Dermis blood vessel endothelial cell (primary cell): Measurements from ENCODE around the gene RYR2. TPM values are rescaled to one million over a fixed set of nuclear protein-coding genes. Genes with fewer than 3 reads are reported as not detected.
"Not testable (repeated sequence)": the region's sequence is repeated elsewhere in the genome, so short reads cannot be mapped to it uniquely, and the experiment has no call there.

ENCODE experiments used
- DNase-seq: peaks from one replicate; pipeline ENCODE4 v3.0.0; 2010
- total RNA-seq: library from RNA; depleted of rRNA; stranded (reverse); fragments of >200 nt; gene quantifications from 2 replicates; pipeline ENCODE4 v1.2.3, GENCODE V29; 2014

The RYR2 gene
- total RNA-seq, 1 donor from 2014 or later: under 0.01 TPM

GRCh38 chr1:237367758-237368157 lies 325.8 kb downstream of the RYR2 start:
- DNase-seq: no peak

DNA sequence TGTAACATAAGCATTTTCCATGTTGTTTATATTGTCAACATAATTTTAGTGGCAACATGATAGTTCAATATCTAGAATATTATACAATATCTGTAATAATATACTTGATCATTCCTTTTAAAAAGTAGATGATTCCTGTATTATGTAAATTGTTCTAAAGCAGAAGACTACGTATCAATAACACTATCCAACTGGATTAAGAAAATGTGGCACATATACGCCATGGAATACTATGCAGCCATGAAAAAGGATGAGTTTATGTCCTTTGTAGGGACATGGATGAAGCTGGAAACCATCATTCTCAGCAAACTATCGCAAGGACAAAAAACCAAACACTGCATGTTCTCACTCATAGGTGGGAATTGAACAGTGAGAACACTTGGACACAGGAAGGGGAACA lies 329.5 kb downstream of the RYR2 start:
- not testable (repeated sequence) for DNase-seq

DNA sequence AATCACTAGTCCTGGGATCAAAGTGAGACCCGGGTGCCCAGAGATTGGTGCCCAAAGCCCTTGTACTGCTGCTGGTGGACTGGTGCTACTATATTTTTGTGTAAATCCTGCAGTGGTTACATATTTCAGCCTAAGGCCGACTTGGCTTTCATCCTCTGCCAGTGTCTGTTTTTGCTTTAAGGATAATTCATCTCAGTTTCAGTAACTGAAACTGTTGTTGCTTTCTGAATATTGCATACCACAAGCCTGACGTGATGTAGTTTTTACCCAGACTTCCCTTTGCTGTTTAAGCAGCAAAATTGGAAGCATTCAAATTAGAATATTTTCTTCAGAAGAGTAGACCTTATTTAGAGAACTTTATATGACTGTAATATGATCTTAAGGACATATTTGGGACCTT lies 341.8 kb downstream of the RYR2 start:
- DNase-seq: no peak

- DNase-seq: no peak
Observed at GRCh38 chr1:237384213-237384612, 342.2 kb downstream of the RYR2 start.

- DNase-seq: peak; percentile 43
Observed at GRCh38 chr1:237386362-237387143, 344.6 kb downstream of the RYR2 start.

- DNase-seq: no peak
Observed at GRCh38 chr1:237387144-237387505, 345.1 kb downstream of the RYR2 start.

DNA sequence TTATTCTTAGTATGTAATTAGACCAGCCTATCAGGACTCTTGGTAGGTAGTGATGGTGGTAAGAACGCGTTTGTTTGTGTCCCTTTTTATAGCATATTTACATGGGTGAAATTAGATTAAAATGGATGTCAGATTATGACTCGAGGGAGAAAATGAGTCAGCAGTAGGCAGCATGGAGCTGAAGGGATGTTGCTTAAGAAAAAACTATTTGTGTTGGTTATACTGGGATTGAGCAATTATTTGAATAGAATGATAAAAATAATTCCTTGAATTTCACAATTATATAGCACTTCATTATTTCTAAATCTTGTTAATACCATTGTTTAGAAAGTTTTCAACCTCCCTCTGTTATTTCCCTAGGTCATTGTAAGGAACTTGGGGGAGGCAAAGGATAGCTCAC lies 348.8 kb downstream of the RYR2 start:
- no peak for DNase-seq

GRCh38 chr1:237393632-237394031 lies 351.6 kb downstream of the RYR2 start:
- no peak for DNase-seq

GRCh38 chr1:237394281-237394680 lies 352.3 kb downstream of the RYR2 start:
- DNase-seq: no peak

DNA sequence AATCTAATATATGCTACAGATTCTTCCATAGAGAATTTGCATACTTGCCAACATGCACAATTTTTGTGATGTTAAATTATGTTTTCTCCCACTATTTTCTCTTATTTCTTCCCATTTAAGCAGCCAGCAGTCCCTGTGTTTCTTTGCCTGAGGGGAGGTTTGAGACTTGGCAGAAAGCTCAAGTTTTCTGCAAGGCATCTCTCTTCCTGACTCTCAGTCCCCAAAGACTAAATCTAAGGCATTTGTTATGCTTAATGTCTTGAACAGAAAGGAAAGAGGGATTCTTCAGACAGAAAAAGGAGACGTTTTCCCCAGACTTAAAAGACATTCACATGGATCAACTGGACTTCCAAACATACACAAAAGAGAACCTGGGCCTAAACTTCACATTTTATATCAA lies 354.4 kb downstream of the RYR2 start:
- no peak for DNase-seq

DNA sequence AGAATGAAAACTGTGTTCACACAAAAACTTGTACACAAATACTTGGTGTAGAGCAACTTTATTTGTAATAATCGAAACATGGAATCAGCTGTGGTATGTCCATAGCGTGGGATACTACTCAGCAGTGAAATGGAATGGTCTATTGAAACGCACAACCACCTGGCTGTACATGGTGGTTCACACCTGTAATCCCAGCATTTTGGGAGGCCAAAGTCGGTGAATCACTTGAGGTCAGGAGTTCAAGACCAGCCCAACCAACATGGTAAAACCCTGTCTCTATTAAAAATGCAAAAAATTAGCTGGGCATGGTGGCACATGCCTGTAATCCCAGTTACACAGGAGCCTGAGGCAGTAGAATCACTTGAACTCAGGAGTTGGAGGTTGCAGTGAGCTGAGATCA lies 356.8 kb downstream of the RYR2 start:
- no peak for DNase-seq

- no peak for DNase-seq
Observed at GRCh38 chr1:237405912-237406311, 363.9 kb downstream of the RYR2 start.

- no peak for DNase-seq
Observed at GRCh38 chr1:237411621-237412020, 369.6 kb downstream of the RYR2 start.

DNA sequence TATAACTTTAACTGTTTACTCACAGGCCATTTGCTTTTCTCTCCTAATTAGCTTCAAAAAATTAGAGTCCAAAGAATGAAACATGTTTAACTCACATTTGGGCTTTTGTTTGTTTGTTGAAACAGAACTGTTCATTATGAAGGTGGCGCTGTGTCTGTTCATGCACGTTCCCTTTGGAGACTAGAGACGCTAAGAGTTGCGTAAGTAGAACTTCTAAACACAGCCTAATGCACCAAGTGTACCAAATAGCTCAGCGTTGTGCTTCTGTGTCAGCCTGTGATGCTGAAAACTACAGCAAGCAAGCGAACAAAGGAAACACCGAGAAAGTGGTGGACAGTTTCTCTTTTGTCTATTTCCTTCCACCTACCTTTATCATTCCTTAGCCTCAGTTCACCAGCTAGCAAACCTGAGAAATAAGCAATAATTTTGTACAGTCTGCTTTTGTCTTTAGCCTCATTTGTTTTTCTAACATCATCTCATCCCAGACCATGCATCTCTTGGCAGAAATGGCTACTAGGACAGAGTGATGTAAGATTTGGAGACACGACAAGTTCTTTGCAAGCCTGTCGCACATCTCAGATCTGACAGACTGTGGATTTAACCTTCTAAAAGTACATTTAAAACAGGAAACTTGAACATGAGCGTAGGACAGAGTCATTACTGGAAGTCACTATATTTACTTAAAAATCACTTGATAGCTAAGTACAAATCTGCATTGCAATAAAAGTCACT lies 375.1 kb downstream of the RYR2 start:
- DNase-seq: no peak

- DNase-seq: no peak
Observed at GRCh38 chr1:237428809-237429208, 386.8 kb downstream of the RYR2 start.

DNA sequence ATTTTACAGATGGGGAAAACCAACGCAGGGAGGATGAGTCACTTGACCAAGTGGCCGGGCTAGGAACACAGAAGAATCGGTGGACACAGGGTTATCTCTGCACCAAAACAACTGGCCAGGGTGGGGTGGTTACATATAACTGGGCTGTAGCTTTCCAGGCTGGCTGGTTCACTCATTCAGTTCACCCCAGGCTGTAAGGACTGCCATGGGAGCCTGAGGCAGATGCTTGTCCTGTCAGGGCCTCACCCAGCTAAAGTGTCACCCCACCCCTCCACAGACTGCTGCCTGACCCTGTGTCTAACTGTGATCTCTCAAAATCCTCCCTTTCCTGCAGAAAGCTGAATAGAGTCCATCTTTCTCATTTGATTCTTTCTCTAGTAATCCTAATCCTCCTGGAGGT lies 387.3 kb downstream of the RYR2 start:
- no peak for DNase-seq

DNA sequence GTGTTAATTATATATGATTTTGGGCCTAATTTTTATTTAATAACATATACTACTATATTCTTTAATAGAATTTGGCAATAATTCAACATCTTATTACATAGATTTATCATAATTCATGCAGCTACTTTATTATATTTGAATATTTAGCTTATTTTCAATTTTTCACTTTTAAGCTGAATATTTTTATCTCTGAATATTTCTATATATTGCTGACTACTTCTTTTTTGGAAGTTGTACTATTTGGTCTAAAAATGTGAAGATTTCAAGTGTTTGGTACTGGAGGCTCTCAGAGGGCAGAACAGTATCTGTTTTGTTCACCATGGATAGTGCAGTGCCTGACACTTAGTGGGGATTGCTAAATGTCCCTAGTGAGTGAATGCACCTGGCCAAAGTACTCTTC lies 389.5 kb downstream of the RYR2 start:
- no peak for DNase-seq

- DNase-seq: no peak
Observed at GRCh38 chr1:237440346-237440745, 398.4 kb downstream of the RYR2 start.

DNA sequence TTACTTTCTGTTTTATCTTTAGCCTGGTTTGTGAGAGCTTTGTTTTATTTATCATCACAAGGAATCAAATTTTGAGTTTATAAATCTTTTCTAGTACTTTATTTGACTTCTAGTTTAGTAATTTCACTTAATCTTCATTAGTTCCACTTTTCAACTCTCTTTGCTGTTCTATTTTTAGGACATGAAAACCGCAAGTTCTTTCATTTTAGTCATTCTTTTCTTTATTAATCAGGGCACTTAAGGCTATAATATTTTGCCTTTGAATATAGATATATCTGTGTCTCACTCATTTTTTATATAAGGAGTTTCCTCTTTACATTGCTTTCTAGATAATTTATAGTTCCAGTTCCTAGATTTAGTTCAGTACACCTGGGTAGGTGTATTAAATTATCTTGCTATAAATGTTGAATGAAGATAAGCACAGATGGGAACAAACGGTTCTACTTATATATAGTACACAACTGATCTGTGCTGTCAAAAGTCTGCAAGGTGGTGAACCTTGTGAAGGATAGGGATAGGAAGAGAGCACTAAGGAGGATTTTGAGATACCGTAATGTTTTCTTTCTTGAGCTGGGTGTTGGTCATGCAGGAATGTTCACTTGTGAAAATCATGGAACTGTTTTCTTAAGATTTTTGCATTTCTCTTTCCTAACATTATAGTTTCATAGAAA lies 402.3 kb downstream of the RYR2 start:
- DNase-seq: no peak

DNA sequence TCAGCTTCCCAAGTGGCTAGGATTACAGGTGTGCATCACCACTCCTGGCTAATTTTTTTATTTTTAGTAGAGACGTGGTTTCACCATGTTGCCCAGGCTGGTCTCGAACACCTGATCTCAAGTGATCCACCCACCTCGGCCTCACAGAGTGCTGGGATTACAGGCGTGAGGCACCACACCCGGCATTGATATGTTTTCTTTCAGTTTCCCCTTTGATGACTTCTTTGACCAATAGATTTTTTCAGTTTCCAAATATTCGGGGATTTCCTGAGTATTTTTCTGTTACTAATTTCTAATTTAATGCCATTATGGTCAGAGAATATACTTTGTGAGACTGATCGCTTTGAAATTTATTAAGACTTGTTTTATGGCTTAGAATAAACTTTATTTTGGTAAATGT lies 406.1 kb downstream of the RYR2 start:
- no peak for DNase-seq

DNA sequence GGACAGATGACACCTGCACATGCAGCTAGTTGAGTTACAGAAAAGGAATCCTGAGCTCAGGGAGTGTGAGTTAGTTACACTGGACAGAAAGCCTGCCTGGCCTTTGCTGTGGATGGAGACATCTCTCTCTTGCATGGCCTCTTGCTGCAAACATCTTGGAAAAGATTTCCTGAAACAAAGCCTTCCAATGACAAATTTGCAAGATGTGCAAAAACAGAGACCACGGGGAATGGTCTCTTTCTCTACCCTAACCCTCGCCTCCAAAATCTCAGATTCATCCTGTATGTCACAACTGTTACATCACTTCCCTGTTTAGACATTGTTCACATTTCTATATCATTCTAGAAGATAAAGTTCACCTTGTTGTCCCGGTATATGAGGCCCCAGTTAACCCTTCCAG lies 415.6 kb downstream of the RYR2 start:
- no peak for DNase-seq

GRCh38 chr1:237467320-237467719 lies 425.3 kb downstream of the RYR2 start:
- no peak for DNase-seq

GRCh38 chr1:237470712-237471338 lies 428.8 kb downstream of the RYR2 start:
- no peak for DNase-seq
